Astrocyte (in vitro differentiated cells and primary cell): ENCODE data around the gene ACTG1. TPM values are rescaled to one million over a fixed set of nuclear protein-coding genes. Genes with fewer than 3 reads are reported as not detected.

Experiments used
- DNase-seq: peaks from one replicate; pipeline ENCODE4 v3.0.0-alpha.2; 2010; ENCODE audit warnings: low read depth
- FAIRE-seq: peaks from 2 replicates; lab custom pipeline; 2011; peaks lifted over from hg19 to GRCh38; lab: Jason Lieb, UNC
- H2AFZ ChIP-seq: 2 replicates; pipeline ENCODE4 v1.6.0; 2012; ENCODE audit warnings: low read depth, low read length, inconsistent platforms
- H3K27ac ChIP-seq: 2 replicates; pipeline ENCODE4 v1.5.1; 2011; ENCODE audit warnings: low read depth, low read length, inconsistent platforms
- H3K27me3 ChIP-seq: 2 replicates; pipeline ENCODE4 v1.6.0; 2011; ENCODE audit warnings: low read length, inconsistent platforms; ENCODE audit not compliant: insufficient read depth
- H3K36me3 ChIP-seq: 2 replicates; pipeline ENCODE4 v1.5.1; 2011; ENCODE audit warnings: low read length, inconsistent platforms; ENCODE audit not compliant: insufficient read depth
- H3K4me1 ChIP-seq: 2 replicates; pipeline ENCODE4 v1.5.1; 2011; ENCODE audit warnings: low read length, inconsistent platforms; ENCODE audit not compliant: insufficient read depth
- H3K4me2 ChIP-seq: 2 replicates; pipeline ENCODE4 v1.6.0; 2012; ENCODE audit warnings: low read length, inconsistent platforms
- H3K4me3 ChIP-seq: 2 replicates; pipeline ENCODE4 v1.5.1; 2011; ENCODE audit warnings: low read depth, mild to moderate bottlenecking, low read length, inconsistent platforms; ENCODE audit not compliant: insufficient read depth
- H3K79me2 ChIP-seq: 2 replicates; pipeline ENCODE4 v1.6.0; 2012; ENCODE audit warnings: mild to moderate bottlenecking, low read length, inconsistent platforms; ENCODE audit not compliant: insufficient read depth
- H3K9ac ChIP-seq: 2 replicates; pipeline ENCODE4 v1.6.0; 2012; ENCODE audit warnings: mild to moderate bottlenecking, low read length, inconsistent platforms
- H3K9me3 ChIP-seq: 2 replicates; pipeline ENCODE4 v1.5.1; 2012; ENCODE audit warnings: low read depth, mild to moderate bottlenecking, low read length, inconsistent platforms; ENCODE audit not compliant: insufficient read depth
- H4K20me1 ChIP-seq: 2 replicates; pipeline ENCODE4 v1.6.0; 2012; ENCODE audit warnings: low read length, inconsistent platforms; ENCODE audit not compliant: insufficient read depth
- H3K27ac Mint-ChIP-seq: one replicate; pipeline ENCODE4 v1.8.0; 2021; ENCODE audit warnings: mild to moderate bottlenecking, mixed read lengths; ENCODE audit not compliant: unreplicated experiment
- H3K27me3 Mint-ChIP-seq: one replicate; pipeline ENCODE4 v1.8.0; 2021; ENCODE audit warnings: low read depth, mixed read lengths; ENCODE audit not compliant: unreplicated experiment
- H3K36me3 Mint-ChIP-seq: one replicate; pipeline ENCODE4 v1.8.0; 2021; ENCODE audit warnings: low read depth, mixed read lengths; ENCODE audit not compliant: unreplicated experiment
- H3K4me1 Mint-ChIP-seq: one replicate; pipeline ENCODE4 v1.8.0; 2021; ENCODE audit warnings: low read depth, mixed read lengths; ENCODE audit not compliant: unreplicated experiment
- H3K4me3 Mint-ChIP-seq: one replicate; pipeline ENCODE4 v1.8.0; 2021; ENCODE audit warnings: mild to moderate bottlenecking, moderate library complexity, mixed read lengths; ENCODE audit not compliant: unreplicated experiment
- H3K9me3 Mint-ChIP-seq: one replicate; pipeline ENCODE4 v1.8.0; 2021; ENCODE audit warnings: mild to moderate bottlenecking, mixed read lengths; ENCODE audit not compliant: unreplicated experiment
- EZH2 ChIP-seq: IDR thresholded peaks from 2 replicates; pipeline ENCODE4 v1.6.1; 2012; ENCODE audit warnings: mild to moderate bottlenecking, low read length, inconsistent platforms; ENCODE audit not compliant: insufficient read depth
- total RNA-seq: library from RNA; stranded (reverse); gene quantifications from 2 replicates; pipeline ENCODE4 v1.2.1, GENCODE V29; 2021
- TF ChIP-seq, protein P1 (sequence below): IDR thresholded peaks from 2 replicates; pipeline ENCODE4 v1.5.1; 2011; ENCODE audit warnings: low read depth, mild to moderate bottlenecking, inconsistent platforms, low read length, moderate library complexity; ENCODE audit not compliant: insufficient read depth

ACTG1 gene
- total RNA-seq, 1 donor from 2014 or later: 7,369 TPM

DNA sequence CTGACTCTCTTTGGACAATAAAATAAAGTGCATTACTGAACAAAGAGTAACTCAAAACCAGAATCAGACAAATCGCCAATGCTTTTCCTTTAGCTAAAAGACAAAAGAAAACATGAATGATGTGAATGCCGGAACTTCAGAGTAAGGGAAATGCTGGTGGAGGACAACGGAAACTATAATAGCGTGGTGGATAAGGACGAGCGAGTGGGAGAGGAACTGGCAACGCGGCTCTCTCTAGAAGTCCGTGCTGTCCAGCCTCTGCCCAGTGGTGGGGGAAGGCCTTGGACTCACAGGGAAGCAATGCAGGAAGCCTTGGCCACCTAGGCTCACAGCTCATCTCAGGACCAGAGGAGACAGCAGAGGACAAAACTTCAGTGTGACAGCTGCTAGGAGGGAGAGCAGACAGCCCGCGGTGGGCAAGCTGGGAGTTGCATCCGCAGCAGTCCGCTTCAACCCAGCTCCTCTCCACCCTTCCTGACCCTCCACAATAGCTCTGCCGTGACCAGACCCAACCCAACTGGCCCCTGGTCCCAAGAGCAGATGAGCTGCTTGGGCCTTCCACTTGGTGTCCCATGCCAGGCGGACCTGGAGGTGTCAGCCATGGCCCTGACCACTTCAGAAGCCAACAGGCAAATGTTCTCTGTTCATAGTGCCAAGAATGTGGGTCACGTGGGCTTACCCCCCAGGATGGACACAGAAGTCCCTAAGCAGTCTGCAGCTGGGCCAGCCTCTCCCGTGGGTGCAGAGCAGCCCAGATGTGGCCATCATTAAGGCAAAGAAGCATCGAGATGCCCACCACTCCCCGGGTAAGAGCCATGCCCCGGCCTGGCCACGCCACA lies 44.9 kb upstream of the ACTG1 start:
- FAIRE-seq: no peak
- peak overlapping the region; percentile 29 for H3K4me3 Mint-ChIP-seq
- no peak overlapping the region for H3K4me3 ChIP-seq
- no peak for DNase-seq
- H3K27me3 Mint-ChIP-seq: no peaks in the 10 kb centered on the region
- H3K9me3 ChIP-seq: no peaks in the 10 kb centered on the region
- H3K27me3 ChIP-seq: no peaks in the 10 kb centered on the region
- peaks cover 58% of the 10 kb centered on the region for H3K4me1 ChIP-seq
- peaks cover 20% of the 10 kb centered on the region for H3K36me3 ChIP-seq
- peaks cover 48% of the 10 kb centered on the region for H3K4me1 Mint-ChIP-seq
- H3K4me2 ChIP-seq: no peak overlapping the region
- no peak overlapping the region for H3K27ac ChIP-seq
- no peak overlapping the region for H3K9ac ChIP-seq
- peaks cover 20% of the 10 kb centered on the region for H3K36me3 Mint-ChIP-seq
- H2AFZ ChIP-seq: no peak overlapping the region
- H3K79me2 ChIP-seq: peaks cover 30% of the 10 kb centered on the region
- H4K20me1 ChIP-seq: peaks cover 26% of the 10 kb centered on the region
- H3K27ac Mint-ChIP-seq: no peak overlapping the region
- TF ChIP-seq, protein P1, sequence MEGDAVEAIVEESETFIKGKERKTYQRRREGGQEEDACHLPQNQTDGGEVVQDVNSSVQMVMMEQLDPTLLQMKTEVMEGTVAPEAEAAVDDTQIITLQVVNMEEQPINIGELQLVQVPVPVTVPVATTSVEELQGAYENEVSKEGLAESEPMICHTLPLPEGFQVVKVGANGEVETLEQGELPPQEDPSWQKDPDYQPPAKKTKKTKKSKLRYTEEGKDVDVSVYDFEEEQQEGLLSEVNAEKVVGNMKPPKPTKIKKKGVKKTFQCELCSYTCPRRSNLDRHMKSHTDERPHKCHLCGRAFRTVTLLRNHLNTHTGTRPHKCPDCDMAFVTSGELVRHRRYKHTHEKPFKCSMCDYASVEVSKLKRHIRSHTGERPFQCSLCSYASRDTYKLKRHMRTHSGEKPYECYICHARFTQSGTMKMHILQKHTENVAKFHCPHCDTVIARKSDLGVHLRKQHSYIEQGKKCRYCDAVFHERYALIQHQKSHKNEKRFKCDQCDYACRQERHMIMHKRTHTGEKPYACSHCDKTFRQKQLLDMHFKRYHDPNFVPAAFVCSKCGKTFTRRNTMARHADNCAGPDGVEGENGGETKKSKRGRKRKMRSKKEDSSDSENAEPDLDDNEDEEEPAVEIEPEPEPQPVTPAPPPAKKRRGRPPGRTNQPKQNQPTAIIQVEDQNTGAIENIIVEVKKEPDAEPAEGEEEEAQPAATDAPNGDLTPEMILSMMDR: no peak
- TF ChIP-seq EZH2: no peak
- no peaks in the 10 kb centered on the region for H3K9me3 Mint-ChIP-seq

DNA sequence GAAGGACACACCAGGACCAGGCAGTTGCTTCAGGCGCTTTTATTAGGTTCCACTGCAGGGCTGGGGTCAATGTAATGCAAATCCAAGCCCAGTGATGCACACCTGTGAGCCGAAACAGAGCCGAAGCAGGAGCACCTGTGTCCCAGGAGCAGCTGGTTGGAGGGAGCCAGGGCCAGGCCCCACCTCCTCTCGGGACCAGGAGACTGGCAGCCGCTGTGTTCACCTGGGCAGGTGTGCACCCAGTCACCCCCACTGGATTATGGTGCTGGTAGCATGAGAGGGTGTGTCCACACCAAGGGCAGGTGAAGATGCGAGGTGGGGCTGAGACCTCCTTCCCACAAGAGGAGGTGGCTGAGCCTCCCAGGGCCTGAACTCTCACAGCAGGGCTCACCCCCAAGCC lies 44.3 kb upstream of the ACTG1 start:
- TF ChIP-seq, protein P1: no peak
- TF ChIP-seq EZH2: no peak
- Histone ChIP-seq H4K20me1 (peaks cover 26% of the 10 kb centered on the region), H3K79me2 (peaks cover 33% of the 10 kb centered on the region), H3K4me1 (peaks cover 54% of the 10 kb centered on the region), H3K27me3 (no peaks in the 10 kb centered on the region), H3K9ac (peak overlapping the region; percentile 3), H3K4me3 (no peak overlapping the region), H2AFZ (no peak overlapping the region), H3K27ac (no peak overlapping the region), H3K4me2 (no peak overlapping the region), H3K36me3 (peaks cover 20% of the 10 kb centered on the region), H3K9me3 (no peaks in the 10 kb centered on the region)
- Mint-ChIP-seq H3K4me3 (peak overlapping the region; percentile 29), H3K36me3 (peaks cover 18% of the 10 kb centered on the region), H3K27ac (no peak overlapping the region), H3K27me3 (no peaks in the 10 kb centered on the region), H3K9me3 (no peaks in the 10 kb centered on the region), H3K4me1 (peaks cover 45% of the 10 kb centered on the region)
- FAIRE-seq: no peak
- no peak for DNase-seq
